WTC11 (cell line): ENCODE measurements around the gene NEK5. TPM values are rescaled to one million over a fixed set of nuclear protein-coding genes. Genes with fewer than 3 reads are reported as not detected.

Source experiments
- ATAC-seq: fragments of 200-7000 bp; cut with Tn5 transposase; 2 replicates; pipeline ENCODE4 v1.10.0; 2021; ENCODE audit warnings: mild to moderate bottlenecking, moderate library complexity
- CTCF ChIA-PET: fragments of 300-600 bp; sonication (Branson Sonifier 250); formaldehyde crosslinking; loops from one replicate; lab custom pipeline; 2021; ENCODE audit warnings: antibody characterized with exemption; lab: Charles Lee
- POLR2A ChIA-PET: fragments of 350-600 bp; sonication (Branson Sonifier 250); formaldehyde crosslinking; loops from one replicate; lab custom pipeline; 2021; ENCODE audit warnings: antibody characterized with exemption; lab: Charles Lee
- DNase-seq: peaks from one replicate; pipeline ENCODE4 v3.0.0; 2021; ENCODE audit warnings: low spot score
- H3K27ac Mint-ChIP-seq: 2 replicates; pipeline ENCODE4 v1.8.0; 2021; ENCODE audit warnings: mixed read lengths
- H3K27me3 Mint-ChIP-seq: 2 replicates; pipeline ENCODE4 v1.8.0; 2021; ENCODE audit warnings: low read depth, mild to moderate bottlenecking, moderate library complexity, mixed read lengths
- H3K36me3 Mint-ChIP-seq: 2 replicates; pipeline ENCODE4 v1.8.0; 2021; ENCODE audit warnings: mixed read lengths
- H3K4me1 Mint-ChIP-seq: 2 replicates; pipeline ENCODE4 v1.8.0; 2022; ENCODE audit warnings: mixed read lengths
- H3K4me3 Mint-ChIP-seq: 2 replicates; pipeline ENCODE4 v1.8.0; 2021; ENCODE audit warnings: mild to moderate bottlenecking, moderate library complexity, mixed read lengths
- H3K9me3 Mint-ChIP-seq: 2 replicates; pipeline ENCODE4 v1.8.0; 2021; ENCODE audit warnings: mixed read lengths
- CREB1 ChIP-seq: sonication (generic); formaldehyde crosslinking; IDR thresholded peaks from 2 replicates; pipeline ENCODE4 v1.8.0; 2023; ENCODE audit warnings: mild to moderate bottlenecking, missing genetic modification reagents
- CREM ChIP-seq: sonication (generic); formaldehyde crosslinking; IDR thresholded peaks from 2 replicates; pipeline ENCODE4 v1.8.1; 2022; ENCODE audit warnings: mild to moderate bottlenecking, missing genetic modification reagents, moderate library complexity
- HMGXB4 ChIP-seq: sonication (generic); formaldehyde crosslinking; IDR thresholded peaks from 2 replicates; pipeline ENCODE4 v1.8.1; 2023; ENCODE audit warnings: mild to moderate bottlenecking, moderate library complexity, missing genetic modification reagents
- MXD4 ChIP-seq: fragments of 250-450 bp; sonication (Bioruptor Pico); IDR thresholded peaks from 2 replicates; pipeline ENCODE4 v1.8.0; 2021; ENCODE audit warnings: mild to moderate bottlenecking, moderate library complexity, borderline replicate concordance
- NFE2L1 ChIP-seq: sonication (generic); formaldehyde crosslinking; IDR thresholded peaks from 2 replicates; pipeline ENCODE4 v1.8.1; 2023; ENCODE audit warnings: missing genetic modification reagents
- PREB ChIP-seq: sonication (generic); formaldehyde crosslinking; IDR thresholded peaks from 2 replicates; pipeline ENCODE4 v1.8.1; 2022; ENCODE audit warnings: mild to moderate bottlenecking, missing genetic modification reagents, moderate library complexity, borderline replicate concordance
- RORB ChIP-seq: fragments of 250-450 bp; sonication (Bioruptor Pico); IDR thresholded peaks from 2 replicates; pipeline ENCODE4 v1.9.0; 2021; ENCODE audit warnings: mild to moderate bottlenecking
- SMAD3 ChIP-seq: sonication (generic); formaldehyde crosslinking; IDR thresholded peaks from 2 replicates; pipeline ENCODE4 v1.8.0; 2022; ENCODE audit warnings: missing genetic modification reagents, mild to moderate bottlenecking, borderline replicate concordance
- SMAD4 ChIP-seq: sonication (generic); formaldehyde crosslinking; IDR thresholded peaks from 2 replicates; pipeline ENCODE4 v1.8.0; 2022; ENCODE audit warnings: mild to moderate bottlenecking, missing genetic modification reagents
- TEAD1 ChIP-seq: sonication (generic); formaldehyde crosslinking; IDR thresholded peaks from 2 replicates; pipeline ENCODE4 v1.8.0; 2022; ENCODE audit warnings: mild to moderate bottlenecking, missing genetic modification reagents
- ZBTB21 ChIP-seq: sonication (generic); formaldehyde crosslinking; IDR thresholded peaks from 2 replicates; pipeline ENCODE4 v1.8.1; 2023; ENCODE audit warnings: mild to moderate bottlenecking, missing genetic modification reagents, borderline replicate concordance
- ZNF396 ChIP-seq: fragments of 250-450 bp; sonication (Bioruptor Pico); IDR thresholded peaks from 2 replicates; pipeline ENCODE4 v1.8.0; 2021; ENCODE audit warnings: mild to moderate bottlenecking, moderate library complexity, borderline replicate concordance
- ZNF512 ChIP-seq: sonication (generic); formaldehyde crosslinking; IDR thresholded peaks from 2 replicates; pipeline ENCODE4 v1.8.1; 2022; ENCODE audit warnings: missing genetic modification reagents, borderline replicate concordance
- total RNA-seq: library from RNA; stranded (reverse); gene quantifications from 3 replicates; pipeline ENCODE4 v1.2.3, GENCODE V29; 2021
- TF ChIP-seq, protein P1 (sequence below): sonication (generic); formaldehyde crosslinking; conservative IDR thresholded peaks from 2 replicates; pipeline ENCODE4 v1.8.1; 2023; ENCODE audit warnings: mild to moderate bottlenecking, low read depth, missing genetic modification reagents, moderate library complexity
- TF ChIP-seq, protein P2 (sequence below): sonication (generic); formaldehyde crosslinking; IDR thresholded peaks from 2 replicates; pipeline ENCODE4 v1.8.1; 2023; ENCODE audit warnings: mild to moderate bottlenecking, missing genetic modification reagents
- TF ChIP-seq, protein P3 (sequence below): sonication (generic); formaldehyde crosslinking; IDR thresholded peaks from 2 replicates; pipeline ENCODE4 v1.8.0; 2023; ENCODE audit warnings: mild to moderate bottlenecking, missing genetic modification reagents
- TF ChIP-seq, protein P4 (sequence below): sonication (generic); formaldehyde crosslinking; IDR thresholded peaks from 2 replicates; pipeline ENCODE4 v1.8.1; 2023; ENCODE audit warnings: mild to moderate bottlenecking, missing genetic modification reagents, borderline replicate concordance
- TF ChIP-seq, protein P5 (sequence below): sonication (generic); formaldehyde crosslinking; IDR thresholded peaks from 2 replicates; pipeline ENCODE4 v1.8.1; 2023; ENCODE audit warnings: mild to moderate bottlenecking, missing genetic modification reagents, moderate library complexity

NEK5 gene
- total RNA-seq, 1 experiment from 2014 or later = 0.55 TPM

GRCh38 chr13:52158629-52159158 lies 29.8 kb upstream of the NEK5 start (continued):
- TF ChIP-seq, protein P1, sequence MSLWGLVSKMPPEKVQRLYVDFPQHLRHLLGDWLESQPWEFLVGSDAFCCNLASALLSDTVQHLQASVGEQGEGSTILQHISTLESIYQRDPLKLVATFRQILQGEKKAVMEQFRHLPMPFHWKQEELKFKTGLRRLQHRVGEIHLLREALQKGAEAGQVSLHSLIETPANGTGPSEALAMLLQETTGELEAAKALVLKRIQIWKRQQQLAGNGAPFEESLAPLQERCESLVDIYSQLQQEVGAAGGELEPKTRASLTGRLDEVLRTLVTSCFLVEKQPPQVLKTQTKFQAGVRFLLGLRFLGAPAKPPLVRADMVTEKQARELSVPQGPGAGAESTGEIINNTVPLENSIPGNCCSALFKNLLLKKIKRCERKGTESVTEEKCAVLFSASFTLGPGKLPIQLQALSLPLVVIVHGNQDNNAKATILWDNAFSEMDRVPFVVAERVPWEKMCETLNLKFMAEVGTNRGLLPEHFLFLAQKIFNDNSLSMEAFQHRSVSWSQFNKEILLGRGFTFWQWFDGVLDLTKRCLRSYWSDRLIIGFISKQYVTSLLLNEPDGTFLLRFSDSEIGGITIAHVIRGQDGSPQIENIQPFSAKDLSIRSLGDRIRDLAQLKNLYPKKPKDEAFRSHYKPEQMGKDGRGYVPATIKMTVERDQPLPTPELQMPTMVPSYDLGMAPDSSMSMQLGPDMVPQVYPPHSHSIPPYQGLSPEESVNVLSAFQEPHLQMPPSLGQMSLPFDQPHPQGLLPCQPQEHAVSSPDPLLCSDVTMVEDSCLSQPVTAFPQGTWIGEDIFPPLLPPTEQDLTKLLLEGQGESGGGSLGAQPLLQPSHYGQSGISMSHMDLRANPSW (CRISPR knock-in tag) = no peak
- TF ChIP-seq HMGXB4 (CRISPR knock-in tag) (no peak), RORB (CRISPR knock-in tag) (no peak), MXD4 (CRISPR knock-in tag) (no peak), SMAD4 (no peak), ZNF512 (CRISPR knock-in tag) (no peak)
- TF ChIP-seq, protein P2, sequence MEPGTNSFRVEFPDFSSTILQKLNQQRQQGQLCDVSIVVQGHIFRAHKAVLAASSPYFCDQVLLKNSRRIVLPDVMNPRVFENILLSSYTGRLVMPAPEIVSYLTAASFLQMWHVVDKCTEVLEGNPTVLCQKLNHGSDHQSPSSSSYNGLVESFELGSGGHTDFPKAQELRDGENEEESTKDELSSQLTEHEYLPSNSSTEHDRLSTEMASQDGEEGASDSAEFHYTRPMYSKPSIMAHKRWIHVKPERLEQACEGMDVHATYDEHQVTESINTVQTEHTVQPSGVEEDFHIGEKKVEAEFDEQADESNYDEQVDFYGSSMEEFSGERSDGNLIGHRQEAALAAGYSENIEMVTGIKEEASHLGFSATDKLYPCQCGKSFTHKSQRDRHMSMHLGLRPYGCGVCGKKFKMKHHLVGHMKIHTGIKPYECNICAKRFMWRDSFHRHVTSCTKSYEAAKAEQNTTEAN (CRISPR knock-in tag) = no peak
- TF ChIP-seq, protein P3, sequence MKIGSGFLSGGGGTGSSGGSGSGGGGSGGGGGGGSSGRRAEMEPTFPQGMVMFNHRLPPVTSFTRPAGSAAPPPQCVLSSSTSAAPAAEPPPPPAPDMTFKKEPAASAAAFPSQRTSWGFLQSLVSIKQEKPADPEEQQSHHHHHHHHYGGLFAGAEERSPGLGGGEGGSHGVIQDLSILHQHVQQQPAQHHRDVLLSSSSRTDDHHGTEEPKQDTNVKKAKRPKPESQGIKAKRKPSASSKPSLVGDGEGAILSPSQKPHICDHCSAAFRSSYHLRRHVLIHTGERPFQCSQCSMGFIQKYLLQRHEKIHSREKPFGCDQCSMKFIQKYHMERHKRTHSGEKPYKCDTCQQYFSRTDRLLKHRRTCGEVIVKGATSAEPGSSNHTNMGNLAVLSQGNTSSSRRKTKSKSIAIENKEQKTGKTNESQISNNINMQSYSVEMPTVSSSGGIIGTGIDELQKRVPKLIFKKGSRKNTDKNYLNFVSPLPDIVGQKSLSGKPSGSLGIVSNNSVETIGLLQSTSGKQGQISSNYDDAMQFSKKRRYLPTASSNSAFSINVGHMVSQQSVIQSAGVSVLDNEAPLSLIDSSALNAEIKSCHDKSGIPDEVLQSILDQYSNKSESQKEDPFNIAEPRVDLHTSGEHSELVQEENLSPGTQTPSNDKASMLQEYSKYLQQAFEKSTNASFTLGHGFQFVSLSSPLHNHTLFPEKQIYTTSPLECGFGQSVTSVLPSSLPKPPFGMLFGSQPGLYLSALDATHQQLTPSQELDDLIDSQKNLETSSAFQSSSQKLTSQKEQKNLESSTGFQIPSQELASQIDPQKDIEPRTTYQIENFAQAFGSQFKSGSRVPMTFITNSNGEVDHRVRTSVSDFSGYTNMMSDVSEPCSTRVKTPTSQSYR (CRISPR knock-in tag) = no peak

DNA sequence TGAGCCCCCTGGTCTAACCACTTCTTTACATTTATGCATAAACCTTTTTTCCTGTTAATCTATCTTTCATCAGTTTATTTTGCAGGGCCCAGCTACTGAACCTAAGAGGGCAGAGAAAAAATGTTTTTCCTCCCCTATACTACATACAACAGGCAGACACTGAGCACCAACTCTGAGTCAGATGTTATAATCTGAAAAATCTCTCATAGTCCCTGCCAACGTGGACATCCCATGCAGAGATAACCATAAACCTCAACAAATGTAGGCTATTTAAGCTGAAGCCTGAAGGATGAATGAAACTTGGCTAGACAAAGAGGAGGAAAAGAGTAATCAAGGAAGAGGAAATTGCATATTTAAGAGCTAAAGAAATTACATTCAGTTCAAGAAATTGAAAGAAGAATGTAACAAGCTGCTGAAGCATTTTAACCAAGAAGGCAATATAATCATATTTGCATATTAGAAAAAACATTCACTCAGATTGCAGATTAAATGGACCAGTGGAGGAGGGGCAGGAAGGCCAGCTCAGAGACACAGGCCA lies 27.9 kb upstream of the NEK5 start:
- Mint-ChIP-seq H3K9me3 (peaks cover 4% of the 10 kb centered on the region), H3K36me3 (peaks cover 4% of the 10 kb centered on the region), H3K4me1 (peaks cover 37% of the 10 kb centered on the region), H3K27me3 (peaks cover 14% of the 10 kb centered on the region), H3K27ac (peak overlapping the region; percentile 39), H3K4me3 (peak overlapping the region; percentile 13; the same call in 1 of the 2 replicates)
- DNase-seq (no peak), ATAC-seq (no peak)
- ChIA-PET CTCF (interaction anchor here (1.1 to 2.3 kb wide), 4 partner anchors 29 to 294 kb away, joined by 3 to 7 read pairs (median 6); partner anchors contain the start of gene NEK5), POLR2A (no interaction called here)
- TF ChIP-seq, protein P4, sequence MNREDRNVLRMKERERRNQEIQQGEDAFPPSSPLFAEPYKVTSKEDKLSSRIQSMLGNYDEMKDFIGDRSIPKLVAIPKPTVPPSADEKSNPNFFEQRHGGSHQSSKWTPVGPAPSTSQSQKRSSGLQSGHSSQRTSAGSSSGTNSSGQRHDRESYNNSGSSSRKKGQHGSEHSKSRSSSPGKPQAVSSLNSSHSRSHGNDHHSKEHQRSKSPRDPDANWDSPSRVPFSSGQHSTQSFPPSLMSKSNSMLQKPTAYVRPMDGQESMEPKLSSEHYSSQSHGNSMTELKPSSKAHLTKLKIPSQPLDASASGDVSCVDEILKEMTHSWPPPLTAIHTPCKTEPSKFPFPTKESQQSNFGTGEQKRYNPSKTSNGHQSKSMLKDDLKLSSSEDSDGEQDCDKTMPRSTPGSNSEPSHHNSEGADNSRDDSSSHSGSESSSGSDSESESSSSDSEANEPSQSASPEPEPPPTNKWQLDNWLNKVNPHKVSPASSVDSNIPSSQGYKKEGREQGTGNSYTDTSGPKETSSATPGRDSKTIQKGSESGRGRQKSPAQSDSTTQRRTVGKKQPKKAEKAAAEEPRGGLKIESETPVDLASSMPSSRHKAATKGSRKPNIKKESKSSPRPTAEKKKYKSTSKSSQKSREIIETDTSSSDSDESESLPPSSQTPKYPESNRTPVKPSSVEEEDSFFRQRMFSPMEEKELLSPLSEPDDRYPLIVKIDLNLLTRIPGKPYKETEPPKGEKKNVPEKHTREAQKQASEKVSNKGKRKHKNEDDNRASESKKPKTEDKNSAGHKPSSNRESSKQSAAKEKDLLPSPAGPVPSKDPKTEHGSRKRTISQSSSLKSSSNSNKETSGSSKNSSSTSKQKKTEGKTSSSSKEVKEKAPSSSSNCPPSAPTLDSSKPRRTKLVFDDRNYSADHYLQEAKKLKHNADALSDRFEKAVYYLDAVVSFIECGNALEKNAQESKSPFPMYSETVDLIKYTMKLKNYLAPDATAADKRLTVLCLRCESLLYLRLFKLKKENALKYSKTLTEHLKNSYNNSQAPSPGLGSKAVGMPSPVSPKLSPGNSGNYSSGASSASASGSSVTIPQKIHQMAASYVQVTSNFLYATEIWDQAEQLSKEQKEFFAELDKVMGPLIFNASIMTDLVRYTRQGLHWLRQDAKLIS (CRISPR knock-in tag) = no peak
- TF ChIP-seq NFE2L1 (CRISPR knock-in tag) = no peak
- no peak for TF ChIP-seq CREB1
- no peak for TF ChIP-seq CREM (CRISPR knock-in tag)
- no peak for TF ChIP-seq TEAD1 (CRISPR knock-in tag)
- TF ChIP-seq ZNF396 (CRISPR knock-in tag) = no peak
- no peak for TF ChIP-seq PREB (CRISPR knock-in tag)
- TF ChIP-seq RORB (CRISPR knock-in tag) = no peak
- TF ChIP-seq, protein P5, sequence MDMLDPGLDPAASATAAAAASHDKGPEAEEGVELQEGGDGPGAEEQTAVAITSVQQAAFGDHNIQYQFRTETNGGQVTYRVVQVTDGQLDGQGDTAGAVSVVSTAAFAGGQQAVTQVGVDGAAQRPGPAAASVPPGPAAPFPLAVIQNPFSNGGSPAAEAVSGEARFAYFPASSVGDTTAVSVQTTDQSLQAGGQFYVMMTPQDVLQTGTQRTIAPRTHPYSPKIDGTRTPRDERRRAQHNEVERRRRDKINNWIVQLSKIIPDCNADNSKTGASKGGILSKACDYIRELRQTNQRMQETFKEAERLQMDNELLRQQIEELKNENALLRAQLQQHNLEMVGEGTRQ (CRISPR knock-in tag) = no peak
- no peak for TF ChIP-seq SMAD3
- TF ChIP-seq ZBTB21 (CRISPR knock-in tag) = no peak
